Activated CD4-positive, alpha-beta T cell treated with anti-CD3 and anti-CD28 coated beads for 24 hours (primary cell): Measurements from ENCODE around the gene CMKLR1.

ENCODE experiments used
- DNase-seq, 2 donors: peaks; one replicate each; pipeline ENCODE4 v3.0.0-alpha.2; 2020; ENCODE audit warnings: low read depth in 2 of 2

Gene CMKLR1

DNA sequence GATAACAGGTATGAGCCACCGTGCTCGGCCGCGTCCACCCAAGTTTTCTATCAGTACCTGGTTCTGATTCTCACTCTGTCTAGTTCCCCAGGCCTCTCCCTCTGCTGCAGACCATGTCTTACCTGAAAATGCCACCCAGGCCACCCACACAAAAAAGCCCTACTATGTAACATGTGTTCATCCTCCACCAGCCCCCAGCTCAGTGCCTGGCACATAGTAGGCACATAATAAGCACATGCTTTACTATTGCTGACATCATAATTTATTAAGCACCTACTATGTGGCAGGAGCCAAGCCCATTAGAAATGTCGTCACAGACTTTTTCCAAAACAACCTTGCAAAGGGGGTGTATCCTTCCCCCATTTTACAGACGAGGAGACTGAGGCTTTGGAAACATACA lies 37.8 kb downstream of the CMKLR1 start:
- DNase-seq, result no peak

DNA sequence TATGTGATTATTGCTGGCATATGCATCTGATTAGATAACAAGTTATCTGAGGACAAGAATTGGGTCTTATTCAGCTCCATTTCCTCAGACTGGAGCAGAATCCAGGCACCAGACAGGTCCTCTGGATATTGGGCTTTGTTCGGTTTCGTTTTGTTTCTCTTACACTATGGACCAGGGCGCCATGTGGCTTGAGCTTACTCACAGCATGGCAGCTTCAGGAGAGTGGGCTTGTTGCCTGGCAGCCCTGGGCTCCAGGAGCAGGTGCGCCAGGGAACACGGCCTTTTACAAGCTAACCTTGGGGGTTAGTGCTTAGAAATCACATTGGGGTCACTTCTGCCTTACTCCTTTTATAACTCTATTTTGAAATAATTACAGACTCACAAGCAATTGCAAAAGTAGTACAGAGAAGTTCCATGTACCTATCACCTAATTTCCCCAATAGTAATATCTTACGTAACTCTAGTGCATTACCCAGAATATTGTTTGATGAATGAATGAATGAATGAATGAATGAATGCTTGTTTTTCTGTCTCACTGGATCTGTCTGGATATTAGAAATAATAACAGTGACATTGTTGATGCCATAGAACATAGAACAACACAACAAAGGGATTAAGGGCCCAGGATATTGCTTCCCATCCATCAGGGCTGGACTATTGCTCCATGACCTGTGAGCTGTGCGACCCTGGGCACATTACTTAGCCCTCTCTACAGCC lies 39.0 kb downstream of the CMKLR1 start:
- no peak for DNase-seq

DNA sequence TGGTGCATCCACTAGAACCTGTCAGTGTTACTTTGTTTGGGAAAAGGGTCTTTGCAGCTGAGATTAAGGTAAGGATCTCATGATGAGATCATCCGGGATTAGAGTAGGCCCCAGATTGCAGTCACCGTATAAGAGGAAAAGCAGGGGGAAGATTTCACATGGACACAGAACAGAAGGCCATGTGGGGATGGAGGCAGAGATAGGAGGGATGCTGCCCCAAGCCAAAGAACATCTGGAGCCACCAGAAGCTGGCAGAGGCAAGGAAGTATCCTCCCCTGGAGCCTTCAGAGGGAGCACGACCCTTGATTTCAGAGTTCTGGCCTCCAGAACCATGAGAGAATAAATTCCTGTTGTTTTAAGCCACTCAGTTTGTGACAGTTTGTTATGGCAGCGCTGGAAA lies 39.6 kb downstream of the CMKLR1 start:
- DNase-seq, result no peak

DNA sequence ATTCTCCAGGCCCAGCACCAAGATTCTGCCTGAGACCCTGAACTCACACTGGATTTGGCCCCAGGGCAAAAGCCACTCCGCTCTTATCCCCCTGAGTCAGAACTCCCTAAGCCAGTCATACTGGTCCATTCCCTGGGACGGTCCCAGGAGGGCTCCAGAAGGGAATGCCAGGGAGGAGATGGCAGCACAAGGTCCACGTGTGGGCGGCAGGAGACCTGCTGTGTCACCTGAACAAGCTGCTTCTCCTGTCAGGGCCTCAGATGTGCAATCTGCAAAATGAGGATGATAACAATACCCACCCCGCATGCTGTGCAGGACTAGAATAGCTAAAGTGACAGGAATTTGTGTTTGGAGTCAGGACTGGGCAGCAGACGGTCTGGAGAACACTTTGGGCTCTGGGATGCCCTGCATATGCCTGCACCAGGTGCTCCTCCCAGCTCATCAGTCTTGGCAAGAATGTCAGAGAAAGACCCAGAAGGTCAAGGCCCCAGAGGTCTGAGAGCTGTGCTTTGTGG lies 40.3 kb downstream of the CMKLR1 start:
- no peak for DNase-seq

DNA sequence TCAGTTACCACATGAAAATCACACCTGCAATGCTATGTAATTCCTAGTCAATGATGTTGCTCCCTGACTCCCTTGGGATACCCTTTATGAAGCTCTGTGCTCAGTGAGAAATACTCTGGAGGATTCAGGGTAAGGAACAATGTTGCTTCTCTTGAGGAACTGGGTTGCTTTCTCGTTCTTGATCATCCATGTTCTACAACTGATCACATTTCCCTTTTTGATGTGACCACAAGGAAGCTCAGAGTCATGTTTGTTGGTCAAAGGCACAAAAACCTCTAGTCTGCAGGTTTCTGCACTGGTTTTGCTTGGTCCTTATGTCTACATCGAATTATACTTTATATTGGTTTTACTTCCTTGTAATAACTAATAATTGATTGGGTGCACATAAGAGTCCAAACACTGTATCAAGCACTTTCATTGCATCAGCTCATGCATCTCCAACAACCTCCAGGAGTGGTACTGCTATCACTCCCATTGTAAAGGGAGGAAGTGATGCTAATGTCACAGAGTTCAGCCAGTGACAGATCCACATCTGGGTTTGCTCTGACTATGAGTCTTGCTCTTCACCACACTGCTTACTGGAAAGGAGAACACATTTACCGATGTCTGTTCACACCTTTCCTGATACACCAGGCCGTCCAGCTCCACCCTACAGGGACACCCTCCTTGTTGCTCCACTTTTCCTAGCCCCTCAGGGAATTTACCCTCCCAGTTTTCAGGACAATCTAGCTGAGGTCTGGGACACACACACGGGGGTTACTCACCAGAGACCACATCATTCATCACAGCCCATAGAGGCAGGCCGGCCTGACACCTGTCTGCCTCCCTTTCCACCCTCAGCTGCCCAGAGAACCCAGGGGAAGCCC lies 41.0 kb downstream of the CMKLR1 start:
- DNase-seq, result no peak

DNA sequence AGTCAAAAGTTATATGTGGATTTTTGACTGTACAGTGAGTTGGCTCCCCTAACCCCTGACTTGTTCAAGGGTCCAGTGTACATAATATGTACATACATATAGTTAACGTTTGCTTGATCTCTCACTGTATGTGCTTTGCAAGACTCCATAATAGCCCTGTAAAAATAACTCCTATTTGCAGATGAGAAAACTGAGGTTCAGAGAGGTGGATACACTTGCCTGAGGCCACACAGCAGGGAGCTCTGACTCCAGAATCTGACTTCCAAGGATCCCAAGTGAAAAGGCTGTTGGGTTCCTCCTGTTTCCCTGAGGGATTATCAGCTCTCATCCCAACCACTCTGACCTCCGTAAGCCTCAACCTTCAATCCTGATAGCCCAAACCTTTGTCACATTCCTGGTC lies 41.7 kb downstream of the CMKLR1 start:
- DNase-seq, result no peak

DNA sequence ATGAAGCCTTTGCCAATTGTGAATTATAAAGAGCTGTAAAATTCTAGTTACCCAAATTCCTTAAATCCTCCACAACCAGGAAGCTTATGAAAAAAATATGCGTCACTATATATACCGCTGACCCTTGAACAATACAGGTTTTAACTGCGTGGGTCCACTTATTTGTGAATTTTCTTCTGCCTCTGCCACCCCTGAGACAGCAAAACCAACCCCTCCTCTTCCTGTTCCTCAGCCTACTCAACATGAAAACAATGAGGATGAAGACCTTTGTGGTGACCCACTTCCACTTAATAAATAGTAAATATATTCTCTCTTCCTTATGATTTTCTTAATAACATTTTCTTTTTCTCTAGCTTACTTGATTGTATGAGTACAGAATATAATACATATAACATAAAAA lies 42.2 kb downstream of the CMKLR1 start:
- DNase-seq, result no peak

DNA sequence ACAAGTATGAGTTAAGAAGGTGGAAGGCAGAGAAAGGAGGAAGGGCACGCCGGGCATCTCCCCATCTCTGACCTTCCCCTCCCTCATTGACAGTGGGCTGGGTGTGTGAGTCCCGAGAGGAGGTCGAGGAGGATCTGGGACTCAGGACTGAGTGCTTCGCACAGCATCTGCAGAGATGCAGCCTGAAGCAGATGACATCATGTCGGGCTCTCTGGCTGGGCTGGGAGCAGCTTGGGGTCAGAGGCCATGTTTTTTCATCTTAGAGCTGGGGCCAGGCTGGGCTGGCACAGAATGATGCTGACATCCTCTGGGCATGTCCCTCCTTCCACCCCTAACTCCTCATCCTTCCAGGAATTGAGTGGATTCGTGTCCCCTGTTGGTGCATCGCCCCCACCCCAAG lies 43.5 kb downstream of the CMKLR1 start:
- DNase-seq, result no peak

DNA sequence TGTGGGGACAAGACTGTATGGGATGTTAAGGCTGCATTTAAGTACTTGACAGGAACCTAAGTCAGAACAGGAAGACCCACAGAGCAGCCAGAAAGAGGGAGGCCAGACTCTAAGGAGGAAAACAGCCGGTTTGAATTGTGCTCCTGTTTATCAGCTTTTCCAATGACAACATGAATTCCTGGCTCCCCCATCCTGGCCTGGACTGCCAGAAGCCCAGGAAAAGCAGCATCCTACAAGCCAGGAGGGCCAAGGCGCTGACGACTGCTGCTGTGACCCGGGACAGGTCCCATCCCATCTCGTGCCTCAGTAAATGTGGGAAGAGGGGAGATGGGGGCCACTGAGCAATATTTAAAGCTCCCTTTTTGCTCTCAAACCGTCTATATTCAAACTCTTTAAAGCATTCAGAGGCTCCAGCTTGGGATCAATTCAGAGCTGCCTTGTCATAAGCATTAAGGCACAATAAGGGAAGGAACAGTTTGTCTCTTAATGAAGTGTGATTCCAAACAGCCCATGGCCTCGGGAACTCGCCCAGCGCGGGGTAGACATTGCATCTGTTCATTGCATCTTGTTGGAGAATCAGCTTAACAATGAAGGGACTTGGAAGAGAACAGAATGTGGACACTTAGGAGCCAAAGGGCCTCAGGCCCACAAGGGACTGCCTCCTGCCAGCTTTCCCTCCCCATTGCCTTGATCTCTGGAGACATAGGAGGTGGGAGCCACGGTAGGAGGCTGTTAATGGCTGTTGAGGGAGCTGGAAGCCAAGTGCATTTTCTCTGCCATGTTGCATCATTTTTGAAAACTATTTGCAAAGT lies 49.6 kb downstream of the CMKLR1 start:
- DNase-seq, result no peak

DNA sequence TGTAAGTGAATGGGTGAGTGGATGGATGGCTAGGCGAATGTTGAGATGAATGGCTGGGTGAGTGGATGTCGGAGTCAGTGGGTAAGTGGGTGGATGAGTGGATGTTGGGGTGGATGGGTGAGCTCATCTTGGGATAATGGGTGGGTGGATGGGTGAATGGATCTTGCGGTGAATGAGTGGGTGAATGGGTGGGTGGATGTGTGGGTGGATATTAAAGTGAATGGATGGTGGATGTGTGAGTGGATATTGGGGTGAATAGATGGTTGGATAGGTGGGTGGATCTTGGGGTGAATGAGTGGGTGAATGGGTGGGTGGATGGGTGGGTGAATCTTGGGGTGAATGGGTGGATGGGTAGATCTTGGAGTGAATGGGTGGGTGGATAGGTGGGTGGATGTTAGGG lies 51.9 kb downstream of the CMKLR1 start:
- no peak for DNase-seq

DNA sequence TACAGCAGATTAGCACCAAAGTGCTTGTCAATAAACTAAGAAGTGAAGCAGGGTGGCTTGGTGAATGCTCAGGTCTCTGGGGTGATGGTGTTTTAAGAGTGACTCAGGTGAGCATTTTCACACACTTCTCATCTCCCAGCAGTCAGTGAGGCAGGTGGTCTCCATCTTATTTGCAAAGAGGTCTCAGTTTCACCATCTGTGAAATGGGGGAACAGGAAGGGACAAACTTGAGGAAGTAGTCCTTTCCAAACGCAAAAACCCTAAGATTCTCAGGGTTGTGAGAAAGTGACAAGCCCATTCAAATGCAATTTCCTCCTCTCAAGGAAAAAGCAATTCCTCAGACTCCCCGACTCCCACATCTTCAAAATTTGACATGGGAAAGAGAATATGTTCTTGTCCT lies 54.1 kb downstream of the CMKLR1 start:
- no peak for DNase-seq

DNA sequence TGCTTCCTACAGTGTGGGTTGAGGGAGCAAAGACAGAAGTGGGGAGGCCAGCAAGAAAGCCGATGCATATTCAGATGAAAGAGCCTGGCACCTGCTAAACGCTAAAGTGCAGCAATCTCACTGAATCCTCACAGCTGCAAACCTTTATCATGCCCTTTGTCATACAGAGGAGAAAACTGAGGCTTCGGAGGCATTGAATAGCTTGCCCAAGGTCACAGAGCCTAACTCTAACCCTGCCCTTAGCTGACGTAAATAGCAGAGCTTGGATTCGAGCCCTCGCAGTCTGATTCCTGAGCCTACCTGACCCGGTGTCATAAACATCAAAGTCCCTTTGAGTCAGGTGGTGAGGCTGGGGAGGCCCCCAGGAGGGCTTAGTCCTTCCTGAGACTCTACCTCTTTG lies 54.9 kb downstream of the CMKLR1 start:
- no peak for DNase-seq

DNA sequence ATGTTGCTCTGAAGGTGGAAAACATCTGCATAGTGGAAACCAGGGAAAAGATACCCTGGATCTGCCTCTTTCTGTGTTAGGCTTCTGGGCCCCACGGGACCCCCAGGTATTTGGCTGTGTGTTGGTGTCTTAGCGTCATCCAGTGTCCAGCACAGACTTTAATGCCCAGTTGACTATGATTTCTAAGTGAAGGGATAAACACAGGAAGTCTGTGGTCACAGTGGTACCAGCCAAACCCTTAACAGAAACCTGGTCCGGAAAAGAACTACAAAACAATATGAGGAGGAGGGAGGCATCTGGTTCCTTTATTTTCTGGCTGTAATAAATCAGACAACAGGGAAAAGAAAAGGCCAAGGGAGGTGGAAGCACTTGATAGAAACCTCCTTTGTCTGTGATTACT lies 56.4 kb downstream of the CMKLR1 start:
- no peak for DNase-seq

DNA sequence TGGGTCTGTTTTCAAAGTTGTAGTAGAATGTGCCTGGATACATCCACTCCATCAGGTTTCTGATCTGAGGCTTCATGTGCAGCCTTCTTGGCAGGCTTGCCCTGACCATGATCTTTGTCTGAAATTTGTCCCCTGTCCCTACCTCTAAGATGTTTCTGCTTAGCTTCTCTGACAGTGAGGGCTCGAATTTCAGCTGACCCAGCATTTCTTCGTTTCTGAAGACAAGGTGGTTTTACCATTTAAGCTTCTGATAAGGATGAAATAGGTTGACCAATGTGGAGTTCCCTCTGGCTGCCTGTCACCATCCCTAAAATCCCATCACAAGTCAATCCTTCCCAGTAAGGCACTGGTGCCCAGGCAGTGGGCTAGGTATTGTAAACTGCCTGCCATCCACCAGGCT lies 57.0 kb downstream of the CMKLR1 start:
- no peak for DNase-seq

DNA sequence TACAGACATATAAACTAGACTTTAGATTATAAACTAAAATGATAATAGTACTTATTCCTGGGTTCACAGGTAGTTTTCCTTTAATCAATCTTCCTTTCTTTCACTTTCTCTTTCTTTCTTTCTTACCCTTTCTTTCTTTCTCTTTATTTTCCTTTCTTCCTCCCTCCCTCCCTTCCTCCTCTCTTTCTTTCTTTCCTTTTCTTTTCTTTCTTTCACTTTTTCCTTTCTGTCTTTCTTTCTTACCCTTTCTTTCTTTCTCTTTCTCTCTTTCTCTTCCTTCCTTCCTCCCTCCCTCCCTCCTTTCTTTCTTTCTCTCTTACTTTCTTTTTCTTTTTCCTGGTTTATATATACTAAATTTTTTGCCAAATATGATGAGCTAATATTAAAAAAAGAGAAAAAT lies 61.5 kb downstream of the CMKLR1 start:
- no peak for DNase-seq

DNA sequence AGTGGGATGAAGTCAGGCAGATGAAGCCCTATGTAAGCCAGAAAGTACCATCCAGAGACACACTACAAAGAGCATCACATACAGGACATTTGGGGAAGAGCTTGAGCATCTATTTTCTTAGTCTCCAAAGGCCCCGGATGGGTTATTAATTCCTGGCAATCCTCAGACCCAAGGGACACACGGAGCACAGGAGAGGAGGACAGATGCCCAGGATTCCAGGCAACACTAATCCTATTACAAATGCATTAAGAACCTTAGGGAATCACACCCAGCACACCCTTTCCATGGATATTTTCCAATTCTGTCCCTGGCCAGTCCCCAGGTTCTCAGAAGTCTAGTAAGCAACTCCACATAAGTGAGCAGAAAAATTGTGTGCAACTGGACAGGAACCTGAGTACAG lies 65.9 kb downstream of the CMKLR1 start:
- no peak for DNase-seq

DNA sequence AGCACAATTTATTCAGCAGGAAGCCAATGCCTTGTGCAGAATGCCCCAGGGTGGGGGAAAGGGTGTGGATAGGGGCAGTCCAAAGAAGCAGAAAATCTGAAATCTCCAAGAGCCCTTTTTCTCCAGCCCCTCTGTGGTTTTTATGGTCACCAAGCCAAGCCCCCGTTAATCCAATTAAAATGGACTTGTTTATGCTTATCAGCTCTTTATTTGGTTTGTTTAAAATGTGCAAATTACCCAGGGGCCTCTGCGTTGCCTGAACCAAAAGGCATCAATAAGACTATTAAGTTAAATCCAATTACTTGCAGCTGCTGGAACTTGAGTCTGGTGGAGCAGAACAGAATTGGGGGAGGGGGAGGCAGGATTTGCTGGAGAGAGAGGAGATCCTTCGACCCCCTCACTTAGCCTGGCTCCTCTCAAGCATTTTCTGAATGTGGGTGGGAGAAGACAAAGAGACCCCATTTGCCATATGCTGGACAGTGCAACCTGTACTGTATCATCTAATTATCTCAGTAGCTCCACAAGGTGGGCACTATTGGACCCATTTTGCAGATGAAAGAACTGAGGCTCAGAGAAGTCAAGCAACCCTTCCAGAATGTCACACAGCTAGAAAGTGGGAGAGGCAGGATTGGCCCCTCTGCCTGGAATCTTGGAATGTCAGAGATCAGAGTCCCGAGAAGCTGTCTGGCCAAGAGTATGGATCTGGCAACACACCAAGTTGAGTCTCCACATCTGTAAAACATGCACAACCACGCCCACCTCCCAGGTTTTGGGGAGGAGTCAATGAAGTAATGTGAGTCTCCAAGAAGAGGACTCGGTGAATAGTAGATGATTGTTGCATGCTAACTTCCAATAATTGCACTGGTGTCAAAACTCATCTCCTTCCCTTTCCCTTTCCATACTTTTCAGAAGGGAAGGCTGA lies 66.9 kb downstream of the CMKLR1 start:
- no peak for DNase-seq

DNA sequence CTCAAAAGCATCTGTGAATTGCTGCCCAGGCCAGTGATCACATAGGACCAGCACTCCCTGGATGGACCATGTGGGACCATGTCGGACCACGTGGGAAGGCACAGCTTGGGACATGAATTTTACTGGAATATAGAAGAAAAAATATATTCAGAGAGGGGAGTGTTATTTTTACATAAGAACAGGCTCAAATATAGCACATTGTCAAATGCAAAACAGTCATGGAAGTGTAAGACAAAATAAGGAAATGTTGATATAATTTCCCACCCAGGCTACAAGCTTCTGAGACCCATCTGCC lies 68.3 kb downstream of the CMKLR1 start:
- no peak for DNase-seq

DNA sequence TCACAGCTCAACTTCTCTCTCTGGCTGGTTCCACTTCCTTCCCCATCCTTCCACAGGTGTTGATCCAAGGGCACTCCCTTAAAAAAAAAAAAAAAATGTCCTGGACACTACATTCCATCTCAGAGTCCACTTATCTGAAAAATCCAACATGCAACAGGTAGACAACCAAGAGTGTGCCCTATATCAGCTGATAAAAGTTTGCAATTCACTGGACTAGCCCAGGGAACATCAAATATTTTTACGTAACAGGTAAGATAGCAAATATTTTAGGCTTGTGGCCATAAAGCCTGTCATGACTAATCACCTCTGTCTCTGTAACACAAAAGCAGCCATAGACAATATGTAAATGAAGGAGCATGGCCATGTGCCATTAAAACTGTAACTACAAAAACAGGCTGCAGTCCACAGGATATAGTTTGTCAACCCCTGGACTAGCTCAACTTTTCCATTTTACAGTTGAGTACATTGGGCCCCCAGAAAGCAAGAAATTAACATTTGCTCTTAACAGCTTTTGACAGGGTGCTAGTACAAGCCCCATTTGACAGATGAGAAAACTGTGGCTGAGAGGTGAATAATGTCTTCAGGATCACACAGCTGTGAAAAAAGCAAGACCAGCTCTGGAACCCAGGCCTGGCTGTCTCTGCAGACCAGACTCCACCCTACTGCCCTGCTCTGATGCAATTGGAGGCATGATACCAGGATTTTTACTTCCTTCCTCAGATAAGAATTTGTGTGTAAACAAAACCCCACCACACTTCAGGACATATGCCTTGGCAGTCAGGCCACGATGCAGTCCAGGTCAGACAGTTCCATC lies 68.9 kb downstream of the CMKLR1 start:
- DNase-seq, result no peak

DNA sequence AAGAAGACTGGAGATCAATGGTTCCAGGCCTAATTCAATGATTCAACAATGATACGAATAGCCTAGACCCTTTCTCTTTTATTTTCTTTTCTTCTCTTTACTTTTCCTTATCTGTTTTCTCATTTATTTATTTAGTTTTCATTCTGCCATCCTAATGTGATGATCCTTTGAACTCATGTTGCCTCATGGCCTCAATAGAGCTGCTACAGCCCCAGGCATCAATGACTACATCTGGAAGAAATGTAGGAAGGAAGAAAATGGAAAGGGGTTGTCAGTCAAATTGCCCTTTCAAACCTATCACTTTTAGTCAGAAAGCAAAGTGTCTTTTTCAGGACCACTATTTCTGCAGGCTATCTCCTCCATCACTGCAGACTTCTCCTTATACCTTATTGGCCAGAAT lies 69.9 kb downstream of the CMKLR1 start:
- DNase-seq, result no peak

DNA sequence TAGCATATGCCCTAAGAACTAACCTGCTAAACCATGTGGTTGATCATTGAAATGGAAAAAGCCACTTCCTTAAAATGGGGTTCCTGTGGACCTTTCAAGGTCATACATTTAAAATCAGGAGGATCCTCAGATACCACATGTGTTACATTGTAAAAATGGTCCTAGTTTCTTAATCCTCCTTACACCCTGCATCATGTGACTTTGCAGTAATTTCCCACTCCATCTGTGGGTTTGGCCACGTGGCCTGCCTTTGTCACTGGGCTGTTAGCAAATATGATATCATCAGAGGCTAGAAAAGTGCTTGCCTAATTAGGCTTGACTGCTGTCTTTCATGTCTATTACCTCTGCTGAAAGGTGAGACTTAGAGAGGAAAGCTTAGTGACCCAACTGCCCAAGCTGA lies 70.7 kb downstream of the CMKLR1 start:
- no peak for DNase-seq
